Measurements from ENCODE around the gene ZNF599.

Gene ZNF599

DNA sequence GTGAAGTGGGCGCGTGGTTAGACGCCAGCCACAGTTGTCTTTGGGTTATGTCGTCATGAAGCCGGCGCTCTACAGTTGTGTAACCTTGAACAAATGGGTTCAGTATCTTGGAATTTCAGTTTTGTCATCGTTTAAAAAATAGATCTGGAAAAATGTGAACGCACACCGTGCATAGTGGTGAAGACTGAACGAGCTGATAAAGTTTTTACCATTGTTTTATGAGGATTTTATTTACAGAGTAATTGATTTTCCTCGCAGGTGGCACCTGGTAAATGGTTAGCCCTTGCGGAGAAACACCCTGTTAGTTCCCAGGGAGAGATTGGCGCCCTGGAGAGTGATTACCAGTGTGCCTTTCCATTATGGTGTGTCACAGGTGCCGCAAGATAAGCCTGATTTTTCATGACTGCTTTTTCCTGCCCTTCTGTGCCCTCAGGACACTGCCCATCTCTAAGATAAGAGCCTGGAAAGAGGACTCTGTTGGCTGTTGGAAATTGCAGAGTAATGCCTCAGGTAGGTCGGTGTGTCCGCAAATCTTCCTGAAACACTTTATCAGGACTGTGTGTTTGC is 38.4 kb downstream of the ZNF599 start:
- DNase-seq = no peak

DNA sequence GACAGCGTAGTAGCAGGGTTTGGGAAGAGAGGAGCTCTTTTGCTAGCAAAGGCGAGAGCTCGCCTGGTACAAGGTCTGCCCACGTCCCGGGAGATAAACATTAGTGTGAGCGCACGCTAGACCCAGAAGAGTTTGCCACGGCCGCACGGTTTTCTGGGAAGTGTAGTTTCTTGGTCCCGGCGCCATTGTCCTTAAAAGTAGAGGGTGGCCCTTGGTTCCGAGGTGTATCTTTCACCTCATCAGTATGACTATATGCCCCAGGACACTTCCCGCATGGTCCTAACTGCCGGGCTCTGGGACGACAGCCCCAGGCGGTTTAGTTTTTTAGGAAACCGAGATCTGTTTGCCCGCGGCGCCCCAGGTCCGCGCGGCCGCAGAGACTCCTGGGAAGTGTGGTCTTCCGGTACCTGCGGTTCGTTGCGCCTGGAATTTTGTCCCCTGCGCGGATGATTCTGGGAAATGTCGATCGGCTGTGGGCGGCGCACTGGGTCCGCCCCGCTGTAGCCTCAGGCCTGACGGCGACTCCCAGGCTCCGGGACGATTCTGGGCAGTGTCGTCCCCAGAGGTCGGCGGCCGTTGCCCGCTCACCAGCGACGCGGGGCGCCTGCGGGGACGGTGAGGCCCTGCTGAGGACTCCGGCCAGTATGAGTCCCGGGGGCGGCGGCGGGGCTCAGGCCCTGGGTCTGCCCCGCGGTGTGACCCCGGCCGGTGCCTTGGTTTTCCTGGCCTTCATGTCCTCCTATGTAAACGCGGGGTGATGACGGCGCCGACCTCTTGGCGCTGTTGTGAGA is 39.1 kb downstream of the ZNF599 start, which contains the start of gene ZNF181:
TSS of gene ZNF181 (plus strand) at position 498 of the 791 bp plus-strand sequence. CDS start 795 bp downstream, outside the sequence.
- peak; percentile 93 for DNase-seq

DNA sequence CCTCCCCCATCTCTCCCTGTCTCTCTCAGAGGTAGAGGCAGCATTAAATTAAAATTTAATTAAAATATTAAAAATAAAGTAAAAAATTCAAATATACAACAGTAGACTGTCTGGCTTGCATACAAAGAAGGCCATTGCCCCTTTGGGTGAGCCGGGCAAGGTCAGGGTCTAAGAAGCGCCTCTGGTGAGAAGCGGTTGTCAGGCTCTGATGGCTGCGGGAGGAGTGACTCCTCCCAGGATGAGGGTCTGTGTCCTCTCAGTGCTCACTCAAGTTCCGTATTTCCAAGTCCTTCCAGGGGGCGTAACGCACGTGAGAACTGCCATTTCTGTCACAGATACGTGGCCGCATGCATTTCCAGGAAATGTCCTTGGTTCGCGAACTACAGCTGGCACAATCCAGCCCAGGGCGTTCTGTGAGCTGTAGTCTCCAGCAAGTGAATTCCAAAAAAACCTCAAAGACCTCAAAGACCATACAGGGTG is 39.7 kb downstream of the ZNF599 start:
- no peak for DNase-seq

DNA sequence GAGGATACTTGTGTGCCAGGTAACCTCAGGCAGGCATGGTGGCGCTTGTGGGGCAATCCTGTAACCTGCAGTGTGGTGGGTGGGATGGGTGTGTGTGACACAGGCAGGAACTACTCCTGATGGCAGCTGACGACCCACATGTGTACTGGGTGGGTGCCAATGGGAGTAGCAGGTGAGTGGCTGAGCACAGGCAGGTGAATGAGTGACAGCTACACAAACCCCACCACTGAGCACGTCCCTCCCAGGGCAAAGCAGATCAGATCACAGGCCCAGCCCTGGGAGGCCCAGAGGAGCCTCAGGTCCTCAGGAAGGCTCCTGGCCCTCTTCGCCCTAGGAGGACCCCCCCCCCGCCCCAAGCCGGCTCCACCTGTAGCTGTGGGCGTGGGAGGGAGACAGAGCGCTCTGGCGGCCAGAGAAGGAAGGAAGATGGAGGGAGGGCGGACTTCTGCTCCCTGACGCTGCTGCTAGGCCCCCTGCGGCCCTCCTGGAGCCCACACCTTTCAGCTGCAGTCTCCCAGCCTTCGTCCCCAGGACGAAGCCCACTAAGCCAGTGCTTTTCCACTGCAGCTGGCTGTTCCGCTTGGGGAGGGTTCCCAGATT is 40.3 kb downstream of the ZNF599 start:
- DNase-seq = no peak

DNA sequence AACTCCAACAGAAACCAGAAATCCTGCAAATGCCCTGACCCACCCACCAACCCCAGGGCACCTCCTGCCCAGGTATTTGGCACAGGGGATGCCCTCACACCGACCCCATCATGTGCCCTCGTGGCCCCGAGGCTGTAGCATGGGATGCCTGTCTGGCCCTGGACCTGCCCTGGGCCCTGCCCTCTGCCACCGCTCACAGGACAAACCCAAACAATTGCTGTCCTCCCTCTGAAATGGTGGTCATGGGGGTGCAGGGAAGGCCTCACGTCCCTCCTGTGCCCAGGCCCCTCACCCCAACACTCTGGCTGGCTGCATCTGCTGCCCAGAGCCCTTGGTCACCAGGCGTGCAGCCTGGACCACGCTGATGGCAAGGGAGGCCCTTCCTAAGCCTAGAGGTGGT is 41.1 kb downstream of the ZNF599 start:
- no peak for DNase-seq

DNA sequence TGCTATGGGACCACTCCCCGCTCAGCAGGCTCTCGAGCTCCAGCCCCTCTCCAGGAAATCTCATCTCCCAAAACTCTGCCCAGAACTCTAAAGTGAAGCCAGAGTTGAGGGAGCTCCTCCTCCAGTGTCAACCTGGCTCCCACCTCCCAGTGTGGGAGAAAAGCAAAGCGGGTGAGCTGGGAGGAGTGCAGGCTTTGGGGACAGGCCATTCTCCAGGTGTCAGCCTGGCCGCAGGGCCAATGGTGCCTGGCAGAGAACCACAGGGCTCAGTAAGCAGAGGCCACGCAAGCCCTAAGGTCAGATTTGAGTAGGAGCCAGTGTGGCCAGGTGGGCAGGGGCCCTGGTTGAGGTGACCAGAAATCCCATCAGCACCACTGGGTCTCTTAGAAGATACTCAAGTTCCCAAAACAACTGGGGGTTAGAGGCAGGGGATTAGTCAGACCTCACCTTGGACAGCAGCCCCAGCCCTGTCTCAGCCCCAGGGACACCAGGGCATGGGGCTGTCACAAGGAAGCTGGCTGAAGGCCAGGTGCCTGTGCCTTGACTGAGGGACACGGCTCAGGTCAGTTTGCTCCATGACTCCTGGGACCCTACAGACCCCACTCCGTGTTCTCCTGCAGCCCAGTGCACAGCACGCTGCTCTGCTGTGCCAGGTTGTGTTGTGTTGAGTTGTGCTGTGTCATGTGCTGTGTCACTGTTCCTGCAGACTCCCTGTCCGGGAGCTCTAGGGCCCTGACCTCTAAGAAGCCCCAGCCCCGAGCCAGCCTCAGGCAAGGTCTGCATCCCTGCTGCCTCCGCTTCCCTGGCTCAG is 41.8 kb downstream of the ZNF599 start:
- DNase-seq = no peak

GRCh38 chr19:34725400-34725799 is 47.6 kb downstream of the ZNF599 start:
- DNase-seq = no peak

GRCh38 chr19:34722353-34722752 is 50.7 kb downstream of the ZNF599 start:
- no peak for DNase-seq

DNA sequence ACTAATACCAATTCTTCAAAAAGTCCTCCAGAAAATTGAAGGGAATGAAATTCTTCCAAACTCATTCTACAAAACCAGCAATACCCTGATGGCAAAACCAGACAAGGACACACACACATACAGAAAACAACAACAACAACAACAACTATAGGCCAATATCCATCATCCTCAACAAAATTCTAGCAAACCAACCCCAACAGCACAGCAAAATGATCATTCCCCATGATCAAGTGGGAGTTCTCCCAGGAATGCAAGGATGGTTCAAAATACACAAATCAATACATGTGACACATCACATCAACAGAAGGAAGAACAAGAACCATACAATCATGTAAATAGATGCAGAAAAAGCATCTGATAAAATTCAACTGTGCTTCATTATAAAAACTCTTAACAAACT is 57.7 kb downstream of the ZNF599 start:
- no peak for DNase-seq

- no peak for DNase-seq
Measured at GRCh38 chr19:34713262-34713637, 59.8 kb downstream of the ZNF599 start.

DNA sequence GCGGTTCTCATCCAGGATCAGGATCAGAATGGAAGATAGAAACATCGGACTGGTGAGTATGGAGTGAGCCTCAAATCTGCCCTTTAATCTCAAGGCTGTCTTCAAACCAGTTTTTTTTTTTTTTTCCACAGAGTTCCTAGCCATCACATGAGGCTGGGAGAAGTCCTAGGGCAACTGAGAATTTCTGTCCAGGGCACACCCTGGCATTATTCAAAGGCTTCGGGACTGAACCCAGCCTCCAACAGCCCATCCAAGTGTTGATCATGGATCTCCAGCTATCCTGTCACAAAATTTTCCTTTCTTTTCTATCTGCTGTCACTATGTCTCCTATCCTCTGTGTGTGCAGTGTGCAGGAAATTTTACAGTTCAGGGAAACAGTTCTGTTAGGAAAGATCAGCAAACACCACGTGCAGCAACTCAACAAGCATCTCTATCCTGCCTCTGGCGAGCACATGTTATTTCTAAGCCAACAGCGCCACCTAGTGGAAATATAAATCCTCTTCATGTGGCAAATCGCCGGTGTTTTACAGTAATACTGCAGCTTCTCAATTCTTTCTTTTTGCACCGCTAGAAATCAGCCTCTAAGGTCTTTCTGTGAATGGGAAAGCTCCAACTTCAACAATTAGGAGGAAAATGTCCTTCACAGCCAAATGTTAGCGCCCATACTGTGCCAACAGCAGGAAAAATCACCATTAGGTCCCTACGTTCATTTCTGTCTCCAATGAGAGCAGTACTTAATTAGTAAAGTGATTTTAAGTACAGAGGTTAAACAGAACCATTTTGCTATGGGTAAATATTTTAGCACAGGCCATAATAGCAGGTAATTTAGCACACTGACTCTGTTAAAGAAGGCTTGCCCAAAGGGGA is 60.4 kb downstream of the ZNF599 start:
- no peak for DNase-seq

DNA sequence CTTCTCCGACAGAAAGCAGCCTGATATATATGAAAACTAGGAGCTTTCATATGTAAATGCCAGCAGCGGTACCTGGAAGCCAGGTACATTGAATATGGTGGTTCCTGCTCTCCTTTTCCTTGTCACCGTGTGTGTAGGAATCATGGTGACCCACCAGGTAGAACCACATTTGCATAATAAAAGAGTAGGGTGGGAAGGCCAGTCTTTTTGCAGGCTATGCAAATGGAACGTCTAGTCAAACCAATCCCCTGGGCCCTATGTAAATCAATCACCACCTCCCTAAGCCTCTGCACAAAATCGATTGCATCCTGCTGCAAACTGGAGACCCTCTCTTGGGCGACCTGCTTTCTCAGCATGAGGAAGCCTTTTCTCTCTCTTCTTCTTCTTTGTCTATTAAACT is 61.1 kb downstream of the ZNF599 start:
- DNase-seq = no peak
